NCI-H446 (cell line): Measurements from ENCODE around the gene CFAP53.

Source experiments
- DNase-seq, 2 experiments: peaks; one replicate each; lab custom pipeline; 2025; lab: John Stamatoyannopoulos, UW

Gene CFAP53

DNA sequence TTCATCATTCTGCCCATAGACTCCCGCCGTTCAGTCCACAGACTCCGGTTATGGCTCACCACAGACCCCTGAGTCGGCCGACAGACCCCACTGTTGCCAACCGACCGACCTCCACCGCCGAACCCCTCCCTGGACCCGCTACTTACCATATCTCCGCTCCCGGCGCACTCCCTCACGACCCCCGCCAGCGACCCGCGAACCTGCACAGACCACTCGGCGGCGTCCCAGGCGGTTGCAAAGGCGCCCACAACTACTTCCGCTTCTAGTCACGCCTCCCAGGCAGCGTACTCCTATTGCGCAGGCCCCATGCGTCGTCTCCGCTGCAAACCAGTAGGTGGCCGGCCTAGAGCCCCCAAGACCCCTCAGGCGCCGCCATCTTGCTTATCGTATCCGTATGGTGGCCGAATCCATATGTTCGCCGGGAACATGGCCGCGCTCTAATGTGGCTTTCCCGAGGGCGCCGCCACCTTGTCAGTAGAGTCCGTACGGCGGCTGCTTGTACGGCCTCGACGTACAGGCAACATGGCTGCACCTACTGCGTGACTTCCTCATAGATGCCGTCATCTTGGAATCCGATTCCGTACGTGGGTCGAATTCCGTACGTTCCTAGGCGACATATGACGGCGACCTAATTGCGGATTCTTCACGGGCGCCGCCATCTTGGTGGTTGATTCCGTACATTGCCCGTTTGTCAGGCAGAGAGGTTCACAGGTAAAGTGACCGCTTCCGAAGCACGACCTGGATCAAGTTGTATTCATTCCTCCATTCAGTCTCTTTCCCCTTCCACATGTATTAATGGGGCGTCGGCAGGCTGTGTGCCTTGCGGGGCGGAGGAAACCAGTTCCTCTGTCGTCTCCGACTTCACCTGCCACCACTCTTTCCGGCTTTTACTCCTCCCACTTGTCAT lies 21.4 kb upstream of the CFAP53 start, which contains the start of gene CXXC1:
CXXC1 (minus strand) TSS at position 252 of the 907 bp plus-strand sequence; CDS start at position 149, 103 bp downstream.
- DNase-seq, result peak; percentile 94 to 99

DNA sequence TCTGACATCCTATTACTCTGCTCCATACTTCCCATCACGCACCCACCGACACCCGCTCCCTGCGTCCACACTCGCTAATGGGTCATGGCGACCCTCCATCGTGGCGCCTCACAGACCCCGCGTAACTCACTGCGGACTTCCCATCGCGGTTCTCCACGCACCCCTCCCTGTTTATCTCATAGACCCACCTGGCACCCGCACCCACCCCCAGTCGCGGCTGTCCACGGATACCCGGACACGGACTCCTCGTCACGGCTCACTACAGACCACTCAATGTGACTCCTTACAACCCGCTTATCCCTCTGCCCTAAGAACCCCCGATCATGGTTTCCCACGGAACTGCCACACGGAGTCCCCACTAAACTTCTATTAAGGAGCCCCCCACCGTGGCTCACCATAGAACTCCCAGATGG lies 20.7 kb upstream of the CFAP53 start:
- DNase-seq, result no peak

DNA sequence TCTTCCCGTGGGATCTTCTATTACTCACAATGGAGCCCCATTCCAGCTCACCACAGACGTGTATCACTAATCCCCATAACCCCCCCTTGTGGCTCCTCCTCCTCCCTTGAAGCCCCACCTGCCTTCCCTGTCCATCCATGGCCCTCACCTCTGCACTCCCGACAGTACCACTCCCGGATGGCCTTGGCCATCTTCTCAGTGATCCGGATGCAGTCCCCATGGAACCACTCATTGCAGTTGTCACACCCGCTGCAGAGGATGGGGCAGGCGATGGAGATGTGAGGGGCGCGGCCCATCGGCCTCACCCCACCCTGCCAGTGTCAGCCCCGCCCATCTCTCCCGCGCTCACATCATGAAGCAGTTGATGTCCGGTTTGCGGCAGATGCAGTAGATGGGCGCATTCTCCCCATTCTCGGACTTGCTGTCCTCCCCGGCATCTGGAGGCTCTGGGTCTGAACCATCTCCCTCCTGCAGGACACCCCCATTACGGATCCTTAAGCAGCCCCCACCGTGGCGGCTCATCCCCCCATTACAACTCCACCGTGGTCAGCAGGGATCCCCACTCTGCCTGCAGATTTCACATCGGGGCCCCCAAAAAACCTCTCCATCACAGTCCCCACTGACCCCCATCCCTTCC lies 20.2 kb upstream of the CFAP53 start:
- DNase-seq, result no peak

DNA sequence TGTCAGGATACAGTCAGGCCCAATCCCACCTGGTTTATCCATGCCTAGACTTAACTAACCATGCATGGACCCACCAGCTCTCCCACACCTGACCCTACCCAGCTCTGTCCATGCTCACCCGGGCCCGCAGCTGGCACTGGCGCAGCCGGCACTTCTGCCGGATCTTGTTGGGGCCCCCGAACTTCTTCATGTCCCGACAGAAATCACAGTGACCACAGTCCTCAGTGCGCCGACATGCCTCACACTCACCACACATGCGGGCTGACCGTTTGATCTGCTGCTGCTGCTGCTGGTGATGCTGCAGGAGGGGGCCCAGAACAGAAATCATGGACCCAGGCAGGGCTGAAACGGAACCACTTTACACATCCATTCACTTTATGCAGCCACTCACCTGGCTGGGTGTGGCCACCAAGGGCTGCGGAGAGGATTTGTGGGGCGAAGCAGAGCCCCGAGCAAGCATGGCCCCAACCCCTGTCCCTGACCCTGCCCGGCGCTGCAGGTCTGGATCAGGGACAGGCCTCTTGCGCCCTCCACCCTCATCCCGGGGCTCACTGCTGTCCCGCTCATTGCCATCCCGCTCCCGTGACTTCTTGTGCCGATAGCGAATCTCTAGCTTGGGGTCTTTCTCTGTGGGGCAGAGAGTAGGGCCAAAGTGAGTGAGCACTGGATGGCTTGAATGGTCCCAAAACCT lies 19.5 kb upstream of the CFAP53 start:
- DNase-seq, result no peak

DNA sequence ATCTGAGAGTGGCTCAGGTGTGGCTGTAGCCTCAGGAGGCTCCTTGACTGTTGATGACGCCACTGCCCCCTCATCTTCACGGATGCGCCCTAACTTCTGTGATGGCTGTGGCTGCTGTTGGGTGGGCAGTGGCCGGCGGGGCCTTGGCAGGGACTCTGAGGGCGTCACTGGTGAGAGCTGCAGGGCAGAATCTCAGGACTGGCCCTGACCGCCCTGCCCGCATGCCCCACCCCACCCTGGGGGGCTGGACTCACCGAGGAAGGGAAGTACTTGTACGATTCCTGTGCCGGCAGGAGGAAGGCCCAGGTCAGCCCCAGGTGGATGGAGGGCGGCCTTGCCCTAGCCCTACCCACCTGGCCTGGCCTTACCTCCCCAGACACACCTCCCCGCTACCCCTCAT lies 18.8 kb upstream of the CFAP53 start:
- no peak for DNase-seq

DNA sequence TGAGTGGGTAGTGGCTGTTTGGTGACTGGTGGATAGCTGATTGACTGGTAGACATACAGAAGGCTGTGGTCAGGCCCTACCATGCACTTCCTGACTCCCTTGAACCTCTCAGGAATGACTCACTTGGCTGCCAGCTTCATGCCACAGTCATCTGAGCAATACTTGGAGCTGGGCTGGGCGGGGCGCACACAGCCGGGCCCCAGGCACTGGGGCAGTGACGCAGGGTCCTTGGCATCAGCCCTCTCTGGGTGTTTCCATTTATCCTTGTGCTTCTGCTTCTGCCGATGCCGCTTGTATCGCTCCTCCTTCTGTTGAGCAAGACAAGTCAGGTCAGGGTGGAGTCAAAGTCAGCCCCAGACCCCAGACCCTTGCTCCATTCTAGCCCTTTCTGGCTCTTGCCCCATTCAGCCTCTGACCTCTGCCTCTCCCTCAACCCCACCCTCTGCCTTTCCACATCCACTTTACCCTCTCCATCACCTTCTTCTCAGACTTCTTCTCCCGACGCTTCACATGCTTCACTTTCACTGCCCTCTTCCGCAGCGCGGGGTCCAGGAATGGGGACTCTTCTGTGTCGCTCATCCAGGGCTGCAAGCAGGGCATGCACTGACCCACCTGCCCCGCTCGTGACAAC lies 18.1 kb upstream of the CFAP53 start:
- DNase-seq, result no peak

DNA sequence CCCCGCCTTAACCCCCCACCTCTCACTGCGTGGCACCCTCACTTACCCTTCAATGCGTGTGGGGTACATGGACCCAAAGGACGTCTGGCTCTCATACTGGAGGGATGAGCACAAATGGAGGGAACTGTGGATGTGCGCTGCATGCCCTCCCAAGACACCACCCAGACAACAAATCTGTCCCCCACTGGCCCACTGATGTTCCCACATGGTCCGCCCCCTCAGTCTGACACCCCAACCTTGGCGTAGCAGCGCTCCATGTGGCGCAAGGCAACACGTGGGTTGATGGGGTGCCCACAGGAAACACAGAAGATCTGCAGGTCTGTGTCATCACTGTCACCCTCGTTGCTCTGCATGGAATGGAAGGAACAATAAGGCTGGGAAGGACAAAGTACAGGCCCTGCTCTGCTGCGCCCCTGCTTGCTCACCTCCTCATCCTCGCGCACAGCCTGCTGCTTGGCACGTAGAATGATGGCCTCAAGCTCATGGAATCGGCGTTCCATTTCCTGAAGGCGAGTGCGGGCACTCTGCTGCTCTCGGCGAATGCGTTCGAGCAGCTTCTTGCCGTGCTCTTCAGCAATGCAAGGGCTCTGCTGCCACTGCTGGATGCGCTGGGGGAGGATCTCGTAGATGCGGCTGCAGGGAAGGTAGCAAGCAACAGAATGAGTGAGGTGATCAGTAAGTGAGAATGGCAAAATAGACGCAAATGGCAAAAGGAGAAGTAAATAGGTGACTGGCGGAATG lies 17.3 kb upstream of the CFAP53 start:
- DNase-seq, result no peak

DNA sequence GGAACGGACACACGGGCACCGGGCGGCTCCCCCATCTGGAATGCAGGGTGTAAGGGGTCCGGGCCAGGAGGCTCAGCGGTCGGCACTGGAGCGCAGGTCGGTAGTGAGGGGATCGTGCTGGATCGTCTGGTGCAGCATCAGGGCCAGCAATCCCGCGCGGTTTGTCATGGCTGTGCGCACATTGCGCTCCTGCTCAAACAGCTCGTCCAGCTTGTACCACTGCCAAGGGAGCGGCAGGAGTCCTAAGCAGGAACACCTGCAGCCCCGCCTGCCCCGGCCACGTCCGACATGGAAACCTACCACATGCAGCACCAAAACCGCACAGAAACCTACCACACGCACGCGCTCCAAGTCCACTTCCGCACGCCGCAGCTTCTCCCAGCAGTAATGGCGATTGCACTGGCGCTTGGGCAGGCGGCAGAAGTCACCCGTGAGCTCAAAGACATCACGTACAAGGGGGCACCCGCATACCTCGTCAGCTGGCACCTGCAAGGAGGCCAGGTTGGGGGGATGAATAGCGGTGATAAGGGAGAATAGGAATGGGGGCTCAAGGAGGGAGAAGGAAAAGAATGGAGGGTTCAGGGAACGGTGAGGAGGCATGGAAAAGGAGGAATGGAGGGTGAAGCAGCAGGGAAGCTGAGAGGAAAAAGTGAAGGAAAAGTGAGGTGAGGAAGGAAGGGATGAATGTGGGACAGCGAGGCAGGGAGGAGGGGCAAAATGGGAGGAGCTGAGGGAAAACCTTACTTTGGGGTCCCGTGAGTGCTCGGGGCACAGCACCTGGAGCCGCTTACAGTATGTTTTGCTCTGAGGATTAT lies 16.4 kb upstream of the CFAP53 start:
- DNase-seq, result no peak

DNA sequence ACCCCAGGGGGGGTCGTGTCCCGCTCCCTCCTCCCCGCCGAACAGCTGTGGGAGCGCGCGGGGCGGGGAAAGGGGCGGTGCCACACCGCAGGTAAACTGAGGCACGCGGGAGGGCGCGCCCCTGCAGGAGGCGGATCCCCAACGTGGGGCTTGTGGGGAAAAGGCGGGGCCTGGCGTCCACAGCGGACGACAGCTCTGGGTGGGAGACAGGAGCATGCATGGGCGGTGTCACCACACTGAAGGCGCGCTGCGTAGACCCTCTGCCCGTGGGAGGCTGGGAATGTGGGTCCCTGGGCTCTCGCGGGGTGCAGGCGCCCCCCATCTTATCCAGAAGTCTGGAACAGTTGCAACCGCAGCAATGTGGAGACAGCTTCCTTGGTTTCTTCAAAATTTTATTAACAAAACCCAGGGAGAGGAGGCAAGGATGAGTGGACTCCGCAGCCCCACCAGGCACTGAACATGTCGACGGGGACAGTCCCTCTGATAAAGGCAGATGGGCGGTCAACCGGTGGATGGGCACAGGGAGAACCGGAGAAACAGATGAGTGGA lies 15.8 kb upstream of the CFAP53 start:
- no peak for DNase-seq

DNA sequence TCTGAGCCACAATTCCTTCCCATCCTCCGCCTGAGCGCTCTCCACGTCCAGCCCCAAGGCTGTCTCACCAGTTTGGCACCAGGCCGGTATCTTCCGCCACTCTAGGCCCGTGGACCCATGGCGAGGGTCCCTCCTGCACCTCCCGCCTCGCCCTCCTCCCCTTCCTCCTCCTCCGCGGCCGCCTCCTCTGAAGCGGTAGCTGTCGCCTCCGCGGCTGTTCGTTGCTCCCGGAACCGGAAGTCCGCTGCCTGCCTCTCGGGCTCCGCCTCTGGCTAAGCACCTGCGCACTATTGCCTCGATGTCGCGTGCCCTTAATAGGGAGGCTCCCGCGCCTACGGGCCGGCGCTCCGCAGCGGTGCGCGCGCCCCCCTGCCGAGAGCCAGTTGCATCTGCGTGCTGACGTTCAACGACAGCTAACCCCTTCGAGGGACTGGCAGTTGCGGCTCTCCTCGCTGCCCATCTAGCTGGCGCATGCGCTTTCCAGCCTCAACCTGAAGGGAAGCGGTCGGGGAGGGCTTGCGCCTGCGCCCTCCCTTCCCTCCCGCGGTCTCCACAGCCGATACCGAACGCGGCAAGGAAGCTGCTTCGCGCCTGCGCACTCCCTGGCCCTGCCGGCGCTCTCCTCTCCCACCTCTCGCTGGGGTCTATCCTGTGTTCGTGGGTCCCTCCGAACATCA lies 15.1 kb upstream of the CFAP53 start, which contains the start of gene MBD1:
MBD1 (minus strand) TSS at position 229 of the 677 bp plus-strand sequence. CDS start 1,531 bp downstream, outside the sequence.
- DNase-seq, result peak; percentile 97 to 98

DNA sequence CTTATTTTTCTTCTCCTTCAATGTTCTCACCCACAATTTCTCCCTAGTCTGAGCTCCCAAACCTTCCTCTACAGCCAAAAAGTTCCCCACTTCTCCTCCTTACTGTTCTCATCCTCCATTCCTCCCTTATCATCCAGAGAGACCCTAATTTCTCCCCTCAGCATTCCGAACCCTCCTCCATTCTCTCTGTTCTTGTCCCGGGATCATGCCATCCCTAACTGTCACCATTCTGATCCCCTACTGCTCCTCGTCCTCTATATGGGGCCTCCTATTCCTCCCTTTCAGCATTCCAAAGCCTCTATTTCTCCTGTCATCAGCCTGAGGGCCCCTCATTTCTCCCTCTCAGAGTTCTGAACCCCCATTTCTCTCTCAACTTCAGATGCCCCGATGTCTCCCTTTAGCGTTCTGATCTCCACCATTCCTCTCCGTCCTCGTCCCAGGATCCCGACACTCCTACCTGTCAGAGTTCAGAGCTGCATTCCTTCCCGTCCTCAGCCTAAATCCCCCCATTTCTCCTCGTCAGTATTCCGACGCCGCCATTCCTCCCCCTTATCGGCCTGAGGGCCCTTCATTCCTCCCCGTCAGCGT lies 14.5 kb upstream of the CFAP53 start:
- no peak for DNase-seq

DNA sequence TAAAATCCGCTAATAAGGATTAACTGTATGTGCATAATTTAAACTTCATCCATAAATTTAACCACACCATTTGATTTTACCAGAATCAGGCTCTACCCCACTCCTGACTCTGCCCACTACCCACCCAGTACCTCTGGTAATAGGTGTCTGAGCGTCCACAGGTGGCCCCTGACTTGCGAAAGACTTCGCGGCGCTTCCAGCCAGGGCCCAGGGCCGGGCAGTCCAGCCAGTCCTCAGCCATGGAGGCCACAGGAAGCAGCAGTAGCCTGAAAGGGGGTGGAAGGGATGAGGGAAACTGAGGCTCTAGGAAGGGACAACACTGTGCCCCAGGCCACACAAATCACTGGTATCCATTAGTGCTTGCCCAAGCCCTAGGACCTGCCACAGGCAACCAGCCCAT lies 13.5 kb upstream of the CFAP53 start:
- no peak for DNase-seq

DNA sequence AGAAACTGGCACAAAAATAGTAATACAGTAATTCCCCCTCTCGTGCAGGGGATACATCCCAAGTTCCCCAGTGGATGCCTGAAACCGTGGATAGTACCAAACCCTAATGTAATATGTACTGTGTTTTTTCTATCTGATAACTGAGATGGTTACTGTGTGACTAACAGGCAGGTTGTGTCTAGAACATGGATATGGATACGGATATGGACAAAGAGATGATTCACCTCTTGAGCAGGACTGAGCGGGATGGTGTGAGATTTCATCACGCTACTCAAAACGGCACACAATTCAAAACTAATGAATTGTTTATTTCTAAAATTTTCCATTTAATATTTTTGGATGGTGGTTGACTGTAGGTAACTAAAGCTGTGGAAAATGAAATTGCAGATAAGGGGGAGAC lies 11.6 kb upstream of the CFAP53 start:
- no peak for DNase-seq

DNA sequence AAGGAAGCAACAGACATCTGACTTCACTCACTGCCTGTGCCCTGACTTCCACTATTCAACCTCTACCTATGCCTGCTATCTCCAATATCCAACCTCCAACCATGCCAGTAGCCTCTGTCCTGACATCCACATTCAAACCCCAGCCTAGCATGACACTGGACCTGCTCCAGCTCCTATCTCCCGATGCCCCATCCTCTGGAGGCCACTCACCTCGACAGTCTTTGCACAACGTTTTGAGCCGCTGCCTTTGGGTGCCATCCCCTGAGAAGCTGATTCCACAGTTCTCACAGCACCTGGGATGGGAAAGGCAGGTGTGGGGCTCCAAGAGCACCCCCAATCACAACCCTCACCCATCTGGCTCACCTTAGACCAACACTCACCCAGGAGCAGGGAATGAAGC lies 10.2 kb upstream of the CFAP53 start:
- DNase-seq, result no peak

DNA sequence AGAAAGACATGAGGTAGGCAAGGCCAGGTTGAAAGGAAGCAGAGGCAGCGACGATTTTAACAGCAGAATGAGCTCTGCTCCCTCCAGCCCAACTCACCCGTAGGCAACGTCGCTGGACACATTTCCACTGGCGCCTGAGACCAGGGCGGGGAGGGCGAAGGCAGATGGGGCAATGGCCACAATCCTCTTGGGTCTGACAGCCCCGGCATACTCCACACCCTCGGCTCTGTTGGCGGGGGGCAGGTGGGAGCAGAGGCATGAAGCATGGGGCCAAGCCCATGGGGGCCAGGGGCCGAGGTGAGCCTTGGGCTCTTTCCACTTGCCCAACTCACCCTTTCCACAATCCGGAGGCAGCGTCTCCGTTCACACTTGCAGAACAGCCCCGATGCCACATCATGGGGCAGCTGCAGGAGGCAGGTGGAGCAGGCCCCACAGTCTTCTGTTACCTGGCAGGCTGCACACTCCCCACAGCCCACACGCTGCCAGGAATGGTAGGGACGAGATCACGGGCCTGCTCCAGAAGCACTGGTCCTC lies 9.3 kb upstream of the CFAP53 start:
- no peak for DNase-seq

DNA sequence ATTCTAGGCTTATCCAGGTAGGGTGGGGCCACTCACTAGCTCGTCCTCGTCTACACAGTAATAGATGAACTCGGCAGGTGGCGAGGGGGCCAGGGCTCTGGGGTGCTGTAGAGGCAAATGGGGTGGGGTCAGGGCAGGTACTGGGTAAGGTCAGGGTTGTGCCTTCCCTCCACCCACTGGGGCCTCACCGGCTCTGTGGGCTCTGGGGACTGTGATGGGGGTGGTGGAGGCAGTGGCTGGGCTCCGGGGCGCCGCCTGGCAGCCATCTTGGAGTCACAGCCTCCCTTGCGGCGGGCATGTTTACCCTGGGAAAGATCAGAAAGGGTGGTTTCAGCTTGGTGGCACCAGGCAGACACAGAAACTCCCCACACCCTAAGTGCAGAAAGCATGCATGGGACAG lies 8.6 kb upstream of the CFAP53 start:
- no peak for DNase-seq

DNA sequence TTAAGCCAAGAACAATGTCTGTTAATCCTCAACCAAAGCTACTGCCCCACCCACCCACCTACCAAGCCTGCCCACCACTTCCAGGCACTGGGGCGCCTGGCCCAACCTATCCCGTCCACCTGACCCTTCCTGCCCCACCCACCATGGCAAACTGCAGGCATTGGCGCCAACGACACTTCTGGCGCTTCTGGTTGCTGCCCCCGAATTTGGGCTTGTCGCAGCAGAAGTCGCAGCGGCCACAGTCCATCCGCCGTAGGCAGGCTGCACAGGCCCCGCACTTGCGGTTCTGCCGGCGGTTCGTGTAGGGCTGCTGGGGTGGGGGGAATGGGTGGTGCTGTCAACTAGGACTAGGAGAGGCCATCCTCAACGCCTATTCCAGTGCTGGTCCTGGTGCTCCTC lies 7.7 kb upstream of the CFAP53 start:
- no peak for DNase-seq

DNA sequence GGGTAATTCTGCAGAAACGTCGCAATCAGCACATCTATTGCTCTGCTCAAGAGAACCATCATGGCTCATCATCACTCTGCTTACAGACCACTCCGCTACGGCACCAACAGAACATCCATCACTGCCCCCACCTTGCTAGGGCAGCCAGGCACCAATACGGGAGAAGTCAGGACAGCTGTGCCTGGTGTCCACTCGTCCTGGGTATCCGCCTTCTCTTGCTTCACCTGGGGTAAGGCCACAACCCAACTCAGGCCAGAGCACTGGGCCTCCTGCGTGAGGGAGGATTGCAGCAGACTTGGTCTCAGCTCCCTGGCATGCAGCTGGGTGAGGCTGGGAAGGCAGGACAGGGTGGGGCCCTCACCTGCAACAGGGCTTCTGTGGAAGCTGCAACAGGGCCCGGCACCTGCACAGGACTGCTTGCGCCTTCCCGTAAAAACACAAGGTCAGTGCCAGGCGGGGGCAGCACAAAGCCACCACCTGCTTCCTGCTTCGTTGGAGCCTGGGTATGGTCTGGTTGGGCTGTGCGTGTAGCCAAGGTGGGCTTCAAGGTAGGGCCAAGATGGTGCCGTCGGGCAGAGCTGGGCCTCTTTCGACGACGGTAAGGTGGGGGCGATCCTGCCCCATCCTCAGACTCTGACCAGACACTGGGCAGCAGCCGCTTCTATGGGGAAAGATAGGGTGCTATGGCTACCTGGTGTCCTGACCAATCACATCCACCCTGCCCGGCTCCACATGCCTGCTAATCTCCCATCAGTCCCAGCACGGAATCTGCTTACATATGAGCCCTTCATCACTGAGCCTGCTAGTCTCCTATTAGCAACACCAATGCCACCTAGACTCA lies 7.1 kb upstream of the CFAP53 start:
- no peak for DNase-seq
